Esophagus muscularis mucosa (tissue), 4 donors: ENCODE measurements around the gene TMEM151A.
"Not testable (repeated sequence)": the region's sequence is repeated elsewhere in the genome, so short reads cannot be mapped to it uniquely, and the experiment has no call there.

Experiments
- EP300 ChIP-seq: sonication (generic); formaldehyde crosslinking; IDR thresholded peaks from one replicate; pipeline ENCODE4 v1.6.1; 2017; ENCODE audit warnings: antibody characterized with exemption
- POLR2A ChIP-seq: fragments of 450-650 bp; IDR thresholded peaks from one replicate; pipeline ENCODE4 v1.6.1; 2017; ENCODE audit warnings: antibody characterized with exemption, moderate library complexity, mild to moderate bottlenecking, low read depth
- POLR2AphosphoS5 ChIP-seq, 2 donors: sonication (generic); formaldehyde crosslinking; IDR thresholded peaks; one replicate each; pipeline ENCODE4 v1.6.1; 2017; ENCODE audit warnings: antibody characterized with exemption in 2 of 2
- TF ChIP-seq, protein P1 (sequence below), 3 experiments: fragments of 200-600 bp in 2 of 3; fragments of 450-650 bp in 1 of 3; sonication (generic) in 2 of 3; IDR thresholded peaks; one replicate each; pipeline ENCODE4 v1.5.1; 2017 to 2019; ENCODE audit warnings: antibody characterized with exemption in 3 of 3, mild to moderate bottlenecking in 2 of 3, moderate library complexity in 1 of 3

DNA sequence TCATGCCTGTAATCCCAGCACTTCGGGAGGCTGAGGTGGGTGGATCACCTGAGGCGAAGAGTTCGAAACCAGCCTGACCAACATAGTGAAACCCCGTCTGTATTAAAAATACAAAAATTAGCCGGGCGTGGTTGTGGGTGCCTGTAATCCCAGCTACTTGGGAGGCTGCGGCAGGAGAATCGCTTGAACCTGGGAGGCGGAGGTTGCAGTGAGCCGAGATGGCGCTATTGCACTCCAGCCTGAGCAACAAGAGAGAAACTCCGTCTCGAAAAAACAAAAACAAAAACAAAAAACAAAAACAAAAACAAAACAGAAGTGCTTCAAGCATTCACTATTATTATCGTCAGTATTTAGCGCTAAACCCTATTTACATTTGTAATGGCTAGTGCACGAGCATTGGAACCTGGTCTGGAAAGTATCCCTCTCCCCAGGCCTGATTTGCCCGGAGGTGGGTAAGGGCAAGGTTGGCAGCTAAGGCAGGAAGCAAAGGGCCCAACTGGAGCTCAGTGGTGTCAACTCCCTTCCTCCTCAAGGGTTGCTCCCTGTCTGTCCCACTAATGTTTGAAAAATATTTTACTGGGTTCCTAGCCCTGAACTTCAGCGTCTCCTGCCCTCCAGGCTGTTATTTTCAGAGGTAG, 19.2 kb downstream of the TMEM151A start:
- not testable (repeated sequence) for TF ChIP-seq POLR2AphosphoS5 (IDR thresholded peaks at IDR 0.05); POLR2A; EP300
- TF ChIP-seq, protein P1, sequence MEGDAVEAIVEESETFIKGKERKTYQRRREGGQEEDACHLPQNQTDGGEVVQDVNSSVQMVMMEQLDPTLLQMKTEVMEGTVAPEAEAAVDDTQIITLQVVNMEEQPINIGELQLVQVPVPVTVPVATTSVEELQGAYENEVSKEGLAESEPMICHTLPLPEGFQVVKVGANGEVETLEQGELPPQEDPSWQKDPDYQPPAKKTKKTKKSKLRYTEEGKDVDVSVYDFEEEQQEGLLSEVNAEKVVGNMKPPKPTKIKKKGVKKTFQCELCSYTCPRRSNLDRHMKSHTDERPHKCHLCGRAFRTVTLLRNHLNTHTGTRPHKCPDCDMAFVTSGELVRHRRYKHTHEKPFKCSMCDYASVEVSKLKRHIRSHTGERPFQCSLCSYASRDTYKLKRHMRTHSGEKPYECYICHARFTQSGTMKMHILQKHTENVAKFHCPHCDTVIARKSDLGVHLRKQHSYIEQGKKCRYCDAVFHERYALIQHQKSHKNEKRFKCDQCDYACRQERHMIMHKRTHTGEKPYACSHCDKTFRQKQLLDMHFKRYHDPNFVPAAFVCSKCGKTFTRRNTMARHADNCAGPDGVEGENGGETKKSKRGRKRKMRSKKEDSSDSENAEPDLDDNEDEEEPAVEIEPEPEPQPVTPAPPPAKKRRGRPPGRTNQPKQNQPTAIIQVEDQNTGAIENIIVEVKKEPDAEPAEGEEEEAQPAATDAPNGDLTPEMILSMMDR (IDR thresholded peaks at IDR 0.05), result not testable (repeated sequence)
